ENCODE data around the gene MITF. TPM values are rescaled to one million over a fixed set of nuclear protein-coding genes. Genes with fewer than 3 reads are reported as not detected.

Gene MITF
- polyA plus RNA-seq, 1 donor, result 2.8 TPM

DNA sequence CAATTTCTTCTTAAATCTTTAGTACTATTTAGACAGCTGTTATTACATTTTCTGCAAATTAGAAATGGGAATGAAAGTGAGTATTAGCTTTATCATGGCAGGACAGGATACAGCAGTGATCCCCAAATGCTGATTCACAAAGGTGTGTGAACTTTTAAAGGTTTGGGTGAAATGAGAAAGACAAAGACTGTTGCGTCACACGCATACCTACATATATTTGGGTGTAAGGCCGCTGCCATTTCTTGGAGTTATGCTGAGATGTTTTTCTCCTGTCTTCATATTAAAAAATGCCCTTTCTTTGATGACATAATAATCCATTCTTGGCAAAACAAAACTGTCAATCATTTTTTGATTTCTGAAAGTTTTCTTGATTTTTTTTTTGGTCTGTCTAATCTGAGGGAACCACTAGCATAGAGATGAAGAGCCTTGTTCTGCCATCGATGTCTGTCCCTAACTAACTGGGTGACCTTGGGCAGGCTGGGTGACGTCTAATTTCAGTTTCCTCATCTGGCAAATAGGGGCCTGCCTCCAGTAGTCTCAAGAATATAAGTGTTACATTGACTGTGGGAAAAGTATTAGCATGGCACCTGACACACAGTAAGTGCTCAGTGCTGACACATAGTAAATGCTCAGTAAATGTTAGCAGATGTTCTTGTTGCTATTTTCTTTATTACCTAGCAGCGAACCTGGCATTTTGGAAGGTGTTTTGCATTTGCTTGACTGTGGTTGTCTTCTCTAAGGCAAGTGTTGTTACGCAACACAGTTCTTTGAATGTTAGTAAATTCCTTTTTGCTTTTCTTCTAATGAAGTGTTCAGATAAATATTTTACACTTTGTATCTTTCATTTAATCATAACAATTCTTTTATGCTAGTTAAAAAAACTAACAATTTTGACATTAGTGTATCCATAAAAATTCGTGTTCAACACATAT is 5.0 kb downstream of the MITF start:
- no peaks in the 10 kb centered on the region for H3K4me1 ChIP-seq (ENCODE audit: control insufficient read depth, insufficient read depth, low read length)
- H3K36me3 ChIP-seq (ENCODE audit: control insufficient read depth, insufficient read depth, low read length), result no peaks in the 10 kb centered on the region
- peaks cover 16% of the 10 kb centered on the region for H3K27me3 ChIP-seq (ENCODE audit: control insufficient read depth, insufficient read depth, low read length)
- no peak for DNase-seq
- WGBS (ENCODE audit: insufficient coverage, low lambda C conversion rate), result 87% methylated on average over 3 of the region's 8 CpGs
- no peak overlapping the region for H3K4me3 ChIP-seq (ENCODE audit: low read length)
- H3K9me3 ChIP-seq (ENCODE audit: control insufficient read depth, low read depth, low read length), result no peaks in the 10 kb centered on the region
- H3K27ac ChIP-seq (ENCODE audit: low read length), result no peak overlapping the region

DNA sequence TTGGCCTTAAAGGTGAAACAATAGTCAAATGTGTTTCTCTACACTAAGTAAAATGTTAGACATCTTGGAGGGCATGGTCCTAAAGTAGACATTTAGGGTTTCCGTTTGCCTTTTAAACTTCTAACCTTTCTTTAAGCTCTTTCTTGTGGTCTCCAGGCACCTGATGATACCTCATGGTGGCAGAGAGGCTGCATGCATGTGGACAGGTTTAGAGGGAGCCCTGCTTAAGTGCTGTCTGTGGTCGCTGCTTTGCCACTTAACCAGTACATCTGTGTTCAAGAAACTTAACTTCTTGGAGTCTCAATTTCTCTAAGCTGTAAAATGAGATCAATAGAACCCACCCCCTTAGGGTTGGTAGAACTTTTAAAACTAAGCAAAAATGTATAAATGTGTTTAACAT is 6.2 kb downstream of the MITF start:
- H3K4me3 ChIP-seq (ENCODE audit: low read length), result no peak overlapping the region
- no peak overlapping the region for H3K27ac ChIP-seq (ENCODE audit: low read length)
- no peak for DNase-seq
- no peaks in the 10 kb centered on the region for H3K9me3 ChIP-seq (ENCODE audit: control insufficient read depth, low read depth, low read length)
- WGBS (ENCODE audit: insufficient coverage, low lambda C conversion rate), result 100% methylated on average over 1 of the region's 2 CpGs
- H3K36me3 ChIP-seq (ENCODE audit: control insufficient read depth, insufficient read depth, low read length), result no peaks in the 10 kb centered on the region
- H3K27me3 ChIP-seq (ENCODE audit: control insufficient read depth, insufficient read depth, low read length), result peaks cover 11% of the 10 kb centered on the region
- no peaks in the 10 kb centered on the region for H3K4me1 ChIP-seq (ENCODE audit: control insufficient read depth, insufficient read depth, low read length)

DNA sequence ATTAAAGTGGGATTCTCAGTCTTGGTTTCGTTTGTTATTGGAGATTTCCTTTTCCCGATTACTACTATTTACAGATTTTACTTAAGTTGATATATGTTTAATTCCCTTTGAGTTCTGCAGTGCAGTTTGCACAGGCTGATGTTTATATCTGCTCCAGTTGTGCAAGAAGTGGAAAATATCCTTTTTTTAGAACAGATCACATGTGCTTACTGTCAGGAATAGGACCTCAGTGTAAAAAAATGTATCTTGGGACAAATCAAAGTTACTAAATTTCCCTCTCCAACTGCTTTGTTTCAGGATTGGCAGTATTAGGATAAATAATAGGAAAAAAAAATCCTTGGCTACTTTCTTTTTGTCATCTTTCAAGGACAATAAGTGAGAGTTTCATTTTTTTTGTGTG is 6.9 kb downstream of the MITF start:
- Histone ChIP-seq H3K36me3 (ENCODE audit: control insufficient read depth, insufficient read depth, low read length) (no peaks in the 10 kb centered on the region), H3K9me3 (ENCODE audit: control insufficient read depth, low read depth, low read length) (no peaks in the 10 kb centered on the region), H3K27me3 (ENCODE audit: control insufficient read depth, insufficient read depth, low read length) (peaks cover 6% of the 10 kb centered on the region), H3K4me1 (ENCODE audit: control insufficient read depth, insufficient read depth, low read length) (no peaks in the 10 kb centered on the region), H3K27ac (ENCODE audit: low read length) (no peak overlapping the region), H3K4me3 (ENCODE audit: low read length) (no peak overlapping the region)
- DNase-seq, result no peak
- WGBS (ENCODE audit: insufficient coverage, low lambda C conversion rate), result 90% methylated on average over 2 of the region's 2 CpGs

DNA sequence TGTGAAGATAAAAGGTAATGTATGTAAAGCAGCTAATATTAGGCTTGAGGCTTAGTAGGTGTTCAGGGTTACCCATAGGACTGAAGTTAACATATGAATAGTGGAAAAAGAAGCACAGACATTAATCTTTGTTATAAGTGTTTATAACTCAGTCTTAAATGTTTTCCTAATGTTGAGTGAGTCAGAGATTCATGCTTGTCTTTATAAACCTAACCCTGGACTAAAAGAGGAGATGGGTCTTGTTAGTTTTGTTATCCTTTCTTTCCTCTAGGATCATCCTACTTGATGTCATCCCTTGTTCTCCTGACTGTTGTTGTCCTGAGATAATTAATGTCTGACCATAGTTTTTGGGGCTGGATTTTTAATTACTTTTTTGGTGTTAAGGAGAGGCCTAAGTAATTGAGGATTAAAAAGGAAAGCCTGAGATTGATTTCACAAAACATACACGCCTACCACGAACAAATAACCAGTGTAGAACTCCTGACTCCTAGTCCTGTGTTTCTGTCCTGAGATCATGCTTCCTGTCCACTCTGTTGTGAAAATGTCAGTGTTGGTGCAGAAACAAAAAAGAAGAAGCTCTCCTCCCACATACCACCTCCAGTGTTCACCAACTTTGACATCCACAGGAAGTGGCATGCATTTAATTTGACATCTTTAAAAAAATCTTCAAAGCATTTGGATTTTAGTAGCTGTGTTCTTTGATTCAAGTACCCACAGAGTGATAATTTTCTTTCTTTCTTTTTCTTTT is 8.4 kb downstream of the MITF start:
- no peaks in the 10 kb centered on the region for H3K27me3 ChIP-seq (ENCODE audit: control insufficient read depth, insufficient read depth, low read length)
- no peak overlapping the region for H3K27ac ChIP-seq (ENCODE audit: low read length)
- no peaks in the 10 kb centered on the region for H3K36me3 ChIP-seq (ENCODE audit: control insufficient read depth, insufficient read depth, low read length)
- no peaks in the 10 kb centered on the region for H3K4me1 ChIP-seq (ENCODE audit: control insufficient read depth, insufficient read depth, low read length)
- DNase-seq, result no peak
- no peak overlapping the region for H3K4me3 ChIP-seq (ENCODE audit: low read length)
- no CpG with 5 or more reads among the region's 2 CpGs for WGBS (ENCODE audit: insufficient coverage, low lambda C conversion rate)
- H3K9me3 ChIP-seq (ENCODE audit: control insufficient read depth, low read depth, low read length), result no peaks in the 10 kb centered on the region

DNA sequence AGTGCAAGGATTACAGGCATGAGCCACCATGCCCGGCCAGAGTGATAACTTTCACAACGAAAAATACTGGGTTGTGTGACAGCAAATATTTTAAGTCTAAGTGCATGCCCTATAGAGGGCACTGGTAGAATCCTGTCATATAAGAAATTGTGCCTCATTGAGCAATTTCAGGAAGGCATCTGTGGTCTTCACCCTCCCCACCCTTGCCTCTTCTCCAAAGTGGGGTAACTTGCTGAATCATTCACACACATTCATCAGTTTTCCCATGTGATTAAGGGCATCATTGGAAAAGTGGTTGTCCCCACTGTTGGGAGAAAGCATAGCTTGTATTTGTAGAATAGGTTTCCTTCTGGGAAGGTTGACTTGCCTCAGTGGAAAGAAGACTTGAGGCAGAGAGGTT is 9.2 kb downstream of the MITF start:
- Histone ChIP-seq H3K27ac (ENCODE audit: low read length) (no peak overlapping the region), H3K36me3 (ENCODE audit: control insufficient read depth, insufficient read depth, low read length) (no peaks in the 10 kb centered on the region), H3K27me3 (ENCODE audit: control insufficient read depth, insufficient read depth, low read length) (no peaks in the 10 kb centered on the region), H3K4me3 (ENCODE audit: low read length) (no peak overlapping the region), H3K4me1 (ENCODE audit: control insufficient read depth, insufficient read depth, low read length) (no peaks in the 10 kb centered on the region), H3K9me3 (ENCODE audit: control insufficient read depth, low read depth, low read length) (no peaks in the 10 kb centered on the region)
- no peak for DNase-seq
- no CpG with 5 or more reads among the region's 2 CpGs for WGBS (ENCODE audit: insufficient coverage, low lambda C conversion rate)

DNA sequence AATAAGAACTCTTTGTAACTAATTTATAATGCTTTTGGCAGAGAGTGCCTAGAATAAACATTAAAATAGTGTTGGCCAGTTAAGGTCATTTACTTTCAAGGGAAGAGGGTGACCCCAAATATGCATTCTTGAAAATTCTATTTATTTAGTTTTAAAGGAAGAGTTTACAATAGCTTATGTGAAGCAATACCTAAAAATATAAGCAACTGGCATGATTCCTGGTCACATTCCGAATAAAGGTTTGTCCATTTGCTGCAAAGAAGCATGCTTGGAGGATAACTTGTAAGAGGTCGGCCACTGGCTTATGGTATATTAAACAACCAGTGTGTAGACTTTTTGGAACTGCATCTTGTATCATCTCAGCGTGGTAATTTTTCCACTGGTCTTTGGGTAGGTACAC is 10.2 kb downstream of the MITF start:
- Histone ChIP-seq H3K4me3 (ENCODE audit: low read length) (no peak overlapping the region), H3K9me3 (ENCODE audit: control insufficient read depth, low read depth, low read length) (no peaks in the 10 kb centered on the region), H3K27ac (ENCODE audit: low read length) (no peak overlapping the region), H3K27me3 (ENCODE audit: control insufficient read depth, insufficient read depth, low read length) (no peaks in the 10 kb centered on the region), H3K4me1 (ENCODE audit: control insufficient read depth, insufficient read depth, low read length) (no peaks in the 10 kb centered on the region), H3K36me3 (ENCODE audit: control insufficient read depth, insufficient read depth, low read length) (no peaks in the 10 kb centered on the region)
- DNase-seq, result no peak
- no CpG with 5 or more reads among the region's 3 CpGs for WGBS (ENCODE audit: insufficient coverage, low lambda C conversion rate)

DNA sequence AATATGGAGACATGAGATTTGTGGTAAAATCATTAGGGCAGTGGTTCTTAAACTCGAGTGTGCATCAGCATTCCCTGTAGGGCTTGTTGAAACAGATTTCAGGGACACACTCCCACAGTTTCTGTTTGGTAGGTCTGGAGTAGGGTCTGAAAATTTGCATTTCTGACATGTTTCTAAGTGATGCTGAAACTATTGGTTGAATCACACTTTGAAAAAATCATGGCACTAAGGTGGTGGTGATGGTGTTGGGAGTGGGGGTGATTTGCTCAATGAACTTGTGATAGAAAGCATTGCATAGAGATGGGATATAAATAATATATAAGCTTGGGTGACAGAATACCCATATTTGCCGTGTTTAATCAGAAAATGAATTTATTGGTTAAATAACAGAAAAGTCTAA is 11.3 kb downstream of the MITF start:
- WGBS (ENCODE audit: insufficient coverage, low lambda C conversion rate), result no CpG with 5 or more reads among the region's 2 CpGs
- Histone ChIP-seq H3K27ac (ENCODE audit: low read length) (no peak overlapping the region), H3K4me1 (ENCODE audit: control insufficient read depth, insufficient read depth, low read length) (no peaks in the 10 kb centered on the region), H3K9me3 (ENCODE audit: control insufficient read depth, low read depth, low read length) (no peaks in the 10 kb centered on the region), H3K4me3 (ENCODE audit: low read length) (no peak overlapping the region), H3K27me3 (ENCODE audit: control insufficient read depth, insufficient read depth, low read length) (no peaks in the 10 kb centered on the region), H3K36me3 (ENCODE audit: control insufficient read depth, insufficient read depth, low read length) (no peaks in the 10 kb centered on the region)
- no peak for DNase-seq

DNA sequence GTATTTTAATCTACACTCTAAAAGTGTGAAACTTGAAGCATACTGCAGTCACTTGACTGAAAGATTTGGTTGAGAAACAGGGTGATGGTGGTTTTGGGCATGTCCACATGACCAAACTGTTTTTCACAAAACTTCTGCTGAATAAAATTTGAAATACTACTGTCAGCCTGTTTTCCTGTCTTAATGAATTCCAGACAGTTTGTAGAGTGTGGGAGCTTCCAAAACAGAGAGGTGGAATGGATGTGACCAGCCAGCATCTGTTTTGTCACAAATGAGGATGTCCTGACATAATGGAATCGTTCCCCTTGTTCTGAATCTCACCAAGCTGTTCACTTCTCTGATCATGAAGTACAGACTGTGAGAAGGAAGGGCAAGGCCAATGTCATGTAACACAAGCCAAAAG is 11.8 kb downstream of the MITF start:
- Histone ChIP-seq H3K27ac (ENCODE audit: low read length) (no peak overlapping the region), H3K9me3 (ENCODE audit: control insufficient read depth, low read depth, low read length) (no peaks in the 10 kb centered on the region), H3K4me1 (ENCODE audit: control insufficient read depth, insufficient read depth, low read length) (no peaks in the 10 kb centered on the region), H3K27me3 (ENCODE audit: control insufficient read depth, insufficient read depth, low read length) (no peaks in the 10 kb centered on the region), H3K36me3 (ENCODE audit: control insufficient read depth, insufficient read depth, low read length) (no peaks in the 10 kb centered on the region), H3K4me3 (ENCODE audit: low read length) (no peak overlapping the region)
- no CpG with 5 or more reads among the region's 1 CpG for WGBS (ENCODE audit: insufficient coverage, low lambda C conversion rate)
- DNase-seq, result no peak

DNA sequence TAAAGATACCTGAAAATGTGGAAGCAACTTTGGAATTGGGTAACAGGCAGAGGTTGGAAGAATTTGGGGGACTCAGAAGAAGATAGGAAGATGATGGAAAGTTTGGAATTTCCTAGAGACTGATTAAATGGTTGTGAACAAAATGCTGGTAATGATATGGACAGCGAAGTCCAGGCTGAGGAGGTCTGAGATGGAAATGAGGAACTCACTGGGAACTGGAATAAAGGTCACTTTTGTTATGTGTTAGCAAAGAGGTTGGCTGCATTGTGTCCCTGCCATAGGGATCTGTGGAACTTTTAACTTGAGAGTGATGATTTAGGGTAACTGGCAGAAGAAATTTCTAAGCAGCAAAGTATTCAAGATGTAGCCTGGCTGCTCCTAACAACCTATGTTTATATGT is 13.0 kb downstream of the MITF start:
- H3K4me3 ChIP-seq (ENCODE audit: low read length), result no peak overlapping the region
- no peaks in the 10 kb centered on the region for H3K27me3 ChIP-seq (ENCODE audit: control insufficient read depth, insufficient read depth, low read length)
- no peak overlapping the region for H3K27ac ChIP-seq (ENCODE audit: low read length)
- no CpG with 5 or more reads among the region's 1 CpG for WGBS (ENCODE audit: insufficient coverage, low lambda C conversion rate)
- H3K36me3 ChIP-seq (ENCODE audit: control insufficient read depth, insufficient read depth, low read length), result no peaks in the 10 kb centered on the region
- DNase-seq, result no peak
- no peaks in the 10 kb centered on the region for H3K9me3 ChIP-seq (ENCODE audit: control insufficient read depth, low read depth, low read length)
- no peaks in the 10 kb centered on the region for H3K4me1 ChIP-seq (ENCODE audit: control insufficient read depth, insufficient read depth, low read length)

DNA sequence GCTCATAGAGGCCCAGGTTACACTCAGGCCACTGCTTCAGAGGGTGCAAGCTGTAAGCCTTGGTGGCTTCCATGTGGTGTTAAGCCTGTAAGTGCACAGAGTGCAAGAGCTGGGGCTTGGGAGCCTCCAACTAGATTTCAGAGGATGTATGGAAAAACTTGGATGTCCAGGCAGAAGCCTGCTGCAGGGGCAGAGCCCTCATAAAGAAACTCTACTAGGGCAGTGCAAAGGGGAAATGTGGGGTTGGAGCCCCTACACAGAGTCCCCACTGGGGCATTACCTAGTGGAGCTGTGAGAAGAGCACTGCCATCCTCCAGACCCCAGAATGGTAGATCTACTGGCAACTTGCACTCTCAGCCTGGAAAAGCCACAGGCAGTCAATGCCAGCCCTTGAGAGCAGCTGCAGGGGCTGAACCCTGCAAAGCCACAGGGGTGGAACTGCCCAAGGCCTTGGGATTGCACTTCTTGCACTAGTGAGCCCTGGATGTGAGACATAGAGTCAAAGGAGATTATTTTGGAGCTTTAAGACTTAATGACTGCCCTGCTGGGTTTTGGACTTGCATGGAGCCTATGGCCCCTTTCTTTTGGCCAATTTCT is 14.0 kb downstream of the MITF start:
- no peaks in the 10 kb centered on the region for H3K36me3 ChIP-seq (ENCODE audit: control insufficient read depth, insufficient read depth, low read length)
- H3K4me3 ChIP-seq (ENCODE audit: low read length), result no peak overlapping the region
- H3K9me3 ChIP-seq (ENCODE audit: control insufficient read depth, low read depth, low read length), result no peaks in the 10 kb centered on the region
- DNase-seq, result no peak
- H3K27ac ChIP-seq (ENCODE audit: low read length), result no peak overlapping the region
- no peaks in the 10 kb centered on the region for H3K4me1 ChIP-seq (ENCODE audit: control insufficient read depth, insufficient read depth, low read length)
- no peaks in the 10 kb centered on the region for H3K27me3 ChIP-seq (ENCODE audit: control insufficient read depth, insufficient read depth, low read length)
